Activated CD8-positive, alpha-beta T cell treated with anti-CD3 and anti-CD28 coated beads for 36 hours (primary cell): ENCODE data around the gene MVB12B. TPM values are rescaled to one million over a fixed set of nuclear protein-coding genes. Genes with fewer than 3 reads are reported as not detected.

ENCODE experiments used
- ATAC-seq: fragments of 200-7000 bp; cut with Tn5 transposase; one replicate; pipeline ENCODE4 v1.10.0; 2021; ENCODE audit warnings: mild to moderate bottlenecking, moderate library complexity
- CTCF ChIA-PET: fragments of 350-600 bp; sonication (Branson Sonifier 250); formaldehyde crosslinking; loops from one replicate; lab custom pipeline; 2021; ENCODE audit warnings: antibody characterized with exemption; lab: Charles Lee
- POLR2A ChIA-PET: fragments of 350-600 bp; sonication (Branson Sonifier 250); formaldehyde crosslinking; loops from one replicate; lab custom pipeline; 2021; ENCODE audit warnings: antibody characterized with exemption; lab: Charles Lee
- DNase-seq: peaks from one replicate; pipeline ENCODE4 v3.0.0-alpha.2; 2020
- H3K27ac Mint-ChIP-seq: one replicate; pipeline ENCODE4 v1.8.0; 2021; ENCODE audit warnings: mild to moderate bottlenecking, mixed read lengths
- H3K27me3 Mint-ChIP-seq: one replicate; pipeline ENCODE4 v1.8.0; 2021; ENCODE audit warnings: mixed read lengths
- H3K36me3 Mint-ChIP-seq: one replicate; pipeline ENCODE4 v1.8.0; 2021; ENCODE audit warnings: low read depth, mixed read lengths
- H3K4me1 Mint-ChIP-seq: one replicate; pipeline ENCODE4 v1.8.0; 2021; ENCODE audit warnings: low read depth, mixed read lengths
- H3K4me3 Mint-ChIP-seq: one replicate; pipeline ENCODE4 v1.8.0; 2021; ENCODE audit warnings: mild to moderate bottlenecking, moderate library complexity, mixed read lengths
- H3K9me3 Mint-ChIP-seq: one replicate; pipeline ENCODE4 v1.8.0; 2021; ENCODE audit warnings: mixed read lengths
- intact Hi-C: fragments of 100-400 bp; cut with micrococcal nuclease; formaldehyde crosslinking; loops from one replicate; pipeline ENCODE4 v1.10.0; 2022
- total RNA-seq, 2 experiments: library from RNA; stranded (reverse); gene quantifications; one replicate each; pipeline ENCODE4 v1.2.3, GENCODE V29; 2021
- TF ChIP-seq, protein P1 (sequence below): fragments of 200-600 bp; IDR thresholded peaks from one replicate; pipeline ENCODE4 v1.8.0; 2022; ENCODE audit warnings: antibody characterized with exemption, mild to moderate bottlenecking

MVB12B gene
- total RNA-seq, 2 experiments from 2014 or later: 6.4 to 6.6 TPM

DNA sequence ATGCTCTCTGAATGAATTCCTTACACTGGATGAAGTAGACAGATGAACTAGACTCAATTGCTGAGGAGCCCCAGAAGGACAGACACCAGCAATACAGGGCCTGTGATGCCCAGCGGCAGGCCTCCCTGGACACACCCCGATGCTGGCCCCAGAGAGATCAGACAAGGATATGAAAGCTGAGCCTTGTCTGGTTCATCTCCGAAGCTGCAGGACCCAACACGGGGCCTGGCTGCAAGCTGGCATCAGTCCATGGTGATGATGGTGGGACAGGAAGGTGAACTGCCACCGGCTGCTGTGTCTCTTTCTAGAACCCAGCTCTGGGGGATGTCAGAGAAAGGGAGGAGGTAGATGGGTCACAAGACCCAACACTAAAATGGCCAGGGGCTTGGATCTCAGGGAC is 183.1 kb downstream of the MVB12B start:
- Mint-ChIP-seq H3K27ac (no peak overlapping the region), H3K27me3 (peaks cover 15% of the 10 kb centered on the region), H3K4me3 (no peak overlapping the region), H3K4me1 (no peaks in the 10 kb centered on the region), H3K9me3 (no peaks in the 10 kb centered on the region), H3K36me3 (no peaks in the 10 kb centered on the region)
- DNase-seq (no peak), ATAC-seq (no peak)
- CTCF ChIA-PET: interaction anchor here (7.4 to 12.6 kb wide), 2 partner anchors 9 to 48 kb away, joined by 61 to 99 read pairs; no protein-coding TSS in a partner anchor
- intact Hi-C loops: no loop called here
- POLR2A ChIA-PET: interaction anchor here (1.0 kb wide), 1 partner anchor 39 kb away, joined by 3 read pairs; no protein-coding TSS in a partner anchor
- TF ChIP-seq, protein P1, sequence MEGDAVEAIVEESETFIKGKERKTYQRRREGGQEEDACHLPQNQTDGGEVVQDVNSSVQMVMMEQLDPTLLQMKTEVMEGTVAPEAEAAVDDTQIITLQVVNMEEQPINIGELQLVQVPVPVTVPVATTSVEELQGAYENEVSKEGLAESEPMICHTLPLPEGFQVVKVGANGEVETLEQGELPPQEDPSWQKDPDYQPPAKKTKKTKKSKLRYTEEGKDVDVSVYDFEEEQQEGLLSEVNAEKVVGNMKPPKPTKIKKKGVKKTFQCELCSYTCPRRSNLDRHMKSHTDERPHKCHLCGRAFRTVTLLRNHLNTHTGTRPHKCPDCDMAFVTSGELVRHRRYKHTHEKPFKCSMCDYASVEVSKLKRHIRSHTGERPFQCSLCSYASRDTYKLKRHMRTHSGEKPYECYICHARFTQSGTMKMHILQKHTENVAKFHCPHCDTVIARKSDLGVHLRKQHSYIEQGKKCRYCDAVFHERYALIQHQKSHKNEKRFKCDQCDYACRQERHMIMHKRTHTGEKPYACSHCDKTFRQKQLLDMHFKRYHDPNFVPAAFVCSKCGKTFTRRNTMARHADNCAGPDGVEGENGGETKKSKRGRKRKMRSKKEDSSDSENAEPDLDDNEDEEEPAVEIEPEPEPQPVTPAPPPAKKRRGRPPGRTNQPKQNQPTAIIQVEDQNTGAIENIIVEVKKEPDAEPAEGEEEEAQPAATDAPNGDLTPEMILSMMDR: no peak

DNA sequence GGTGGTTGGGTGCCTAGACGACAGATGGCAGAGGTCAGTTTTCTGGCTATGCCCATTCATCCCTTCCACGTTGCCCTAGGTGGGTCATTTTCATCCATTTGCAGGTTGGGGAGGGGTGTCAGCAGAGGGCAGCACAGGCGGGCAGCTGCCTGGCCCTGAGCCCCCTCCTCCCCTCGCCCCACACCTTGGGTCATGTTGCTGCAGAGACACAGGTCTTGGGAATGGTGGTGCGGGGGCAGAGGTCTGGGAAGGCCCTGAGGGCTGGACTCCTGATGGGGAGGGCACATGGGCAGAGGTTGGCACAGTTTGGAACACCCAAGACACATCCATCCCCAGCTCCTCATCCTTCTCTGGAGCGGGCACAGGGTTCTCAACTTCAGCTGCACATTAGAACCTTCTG is 183.9 kb downstream of the MVB12B start:
- ChIA-PET CTCF (interaction anchor here (7.4 to 12.6 kb wide), 2 partner anchors 10 to 47 kb away, joined by 61 to 99 read pairs; no protein-coding TSS in a partner anchor), POLR2A (no interaction called here)
- TF ChIP-seq, protein P1: no peak
- DNase-seq: no peak
- H3K4me3 Mint-ChIP-seq: no peak overlapping the region
- H3K36me3 Mint-ChIP-seq: no peaks in the 10 kb centered on the region
- no peaks in the 10 kb centered on the region for H3K4me1 Mint-ChIP-seq
- peaks cover 21% of the 10 kb centered on the region for H3K27me3 Mint-ChIP-seq
- intact Hi-C loops: no loop called here
- H3K9me3 Mint-ChIP-seq: no peaks in the 10 kb centered on the region
- ATAC-seq: no peak
- no peak overlapping the region for H3K27ac Mint-ChIP-seq

DNA sequence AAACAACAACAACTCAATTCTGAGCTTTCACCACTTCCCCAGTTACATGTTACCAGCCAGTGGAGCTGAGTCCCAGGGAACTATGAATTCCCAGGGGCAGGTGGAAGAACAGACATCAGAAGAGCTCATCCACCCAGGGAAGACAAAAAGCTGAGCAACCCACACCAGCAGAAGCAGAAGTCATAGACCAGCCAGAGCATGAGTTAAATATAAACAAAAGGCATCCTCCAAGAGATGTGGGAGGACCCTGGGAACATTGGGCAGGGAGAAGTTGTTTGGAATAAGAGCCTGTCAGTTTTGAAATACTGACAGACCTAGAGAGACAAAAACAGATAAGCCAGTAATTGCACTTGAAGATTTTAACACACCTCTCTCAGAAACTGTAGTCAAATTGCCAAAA is 184.8 kb downstream of the MVB12B start:
- TF ChIP-seq, protein P1: no peak
- no peak for DNase-seq
- Mint-ChIP-seq H3K4me1 (peaks cover 2% of the 10 kb centered on the region), H3K4me3 (no peak overlapping the region), H3K36me3 (no peaks in the 10 kb centered on the region), H3K27me3 (peaks cover 28% of the 10 kb centered on the region), H3K9me3 (no peaks in the 10 kb centered on the region), H3K27ac (no peak overlapping the region)
- ChIA-PET POLR2A (no interaction called here), CTCF (interaction anchor here (0.7 to 12.6 kb wide), 4 partner anchors 8 to 46 kb away, joined by 3 to 99 read pairs (median 32); no protein-coding TSS in a partner anchor)
- no peak for ATAC-seq
- intact Hi-C loops: no loop called here

DNA sequence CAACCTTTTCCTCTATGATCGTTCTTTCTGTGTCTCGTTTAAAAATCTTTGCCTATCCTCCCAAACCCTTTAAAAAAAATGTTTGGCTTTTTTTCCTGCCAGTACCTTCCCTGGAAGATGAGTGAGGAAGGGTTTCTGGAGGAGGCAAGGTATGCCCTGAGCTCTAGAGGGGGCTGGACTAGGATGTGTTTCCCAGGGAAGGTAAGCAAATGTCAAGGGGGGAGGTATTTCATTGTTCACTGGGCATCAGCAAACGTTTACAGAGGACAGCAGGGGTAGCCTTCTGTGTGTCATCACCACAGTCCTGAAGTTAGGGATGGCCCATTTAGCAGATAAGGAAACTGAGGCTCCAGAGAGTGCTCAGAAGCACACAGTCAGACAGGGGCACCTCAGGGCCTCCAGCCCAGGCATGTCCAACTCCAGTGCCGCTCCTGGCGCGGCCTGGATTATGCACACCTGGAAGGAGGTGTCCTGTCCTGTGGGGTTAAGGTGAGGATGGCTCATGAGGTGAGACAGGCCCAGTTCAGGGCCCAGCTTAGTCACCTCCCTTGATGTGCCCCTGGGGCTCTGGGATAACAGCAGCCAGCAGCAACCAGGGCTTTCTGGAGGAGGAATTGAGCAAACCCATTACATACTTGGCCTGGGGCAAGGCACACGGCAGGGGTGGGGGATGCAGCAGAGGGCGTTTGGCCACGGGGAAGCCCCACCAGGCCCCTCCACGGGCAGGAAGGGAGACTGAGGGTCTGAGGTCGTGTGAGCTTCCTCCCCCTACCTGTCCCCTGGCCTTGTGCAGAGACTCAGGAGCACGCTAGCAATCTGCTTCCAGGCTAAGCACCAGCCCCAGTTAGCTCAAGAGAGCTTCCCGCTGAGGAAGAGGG is 186.8 kb downstream of the MVB12B start:
- H3K36me3 Mint-ChIP-seq: no peaks in the 10 kb centered on the region
- H3K27me3 Mint-ChIP-seq: peaks cover 43% of the 10 kb centered on the region
- intact Hi-C loops: no loop called here
- H3K4me3 Mint-ChIP-seq: no peak overlapping the region
- ChIA-PET CTCF (interaction anchor here (7.4 to 12.6 kb wide), 2 partner anchors 13 to 44 kb away, joined by 61 to 99 read pairs; no protein-coding TSS in a partner anchor), POLR2A (no interaction called here)
- ATAC-seq: no peak
- no peak for DNase-seq
- no peak overlapping the region for H3K27ac Mint-ChIP-seq
- TF ChIP-seq, protein P1: no peak
- H3K4me1 Mint-ChIP-seq: peaks cover 22% of the 10 kb centered on the region
- no peaks in the 10 kb centered on the region for H3K9me3 Mint-ChIP-seq
